ENCODE results near the gene RNLS. TPM values are rescaled to one million over a fixed set of nuclear protein-coding genes. Genes with fewer than 3 reads are reported as not detected.
"Not testable (repeated sequence)": the region's sequence is repeated elsewhere in the genome, so short reads cannot be mapped to it uniquely, and the experiment has no call there.

RNLS gene
- total RNA-seq, 1 experiment from 2014 or later: 50.9 TPM

DNA sequence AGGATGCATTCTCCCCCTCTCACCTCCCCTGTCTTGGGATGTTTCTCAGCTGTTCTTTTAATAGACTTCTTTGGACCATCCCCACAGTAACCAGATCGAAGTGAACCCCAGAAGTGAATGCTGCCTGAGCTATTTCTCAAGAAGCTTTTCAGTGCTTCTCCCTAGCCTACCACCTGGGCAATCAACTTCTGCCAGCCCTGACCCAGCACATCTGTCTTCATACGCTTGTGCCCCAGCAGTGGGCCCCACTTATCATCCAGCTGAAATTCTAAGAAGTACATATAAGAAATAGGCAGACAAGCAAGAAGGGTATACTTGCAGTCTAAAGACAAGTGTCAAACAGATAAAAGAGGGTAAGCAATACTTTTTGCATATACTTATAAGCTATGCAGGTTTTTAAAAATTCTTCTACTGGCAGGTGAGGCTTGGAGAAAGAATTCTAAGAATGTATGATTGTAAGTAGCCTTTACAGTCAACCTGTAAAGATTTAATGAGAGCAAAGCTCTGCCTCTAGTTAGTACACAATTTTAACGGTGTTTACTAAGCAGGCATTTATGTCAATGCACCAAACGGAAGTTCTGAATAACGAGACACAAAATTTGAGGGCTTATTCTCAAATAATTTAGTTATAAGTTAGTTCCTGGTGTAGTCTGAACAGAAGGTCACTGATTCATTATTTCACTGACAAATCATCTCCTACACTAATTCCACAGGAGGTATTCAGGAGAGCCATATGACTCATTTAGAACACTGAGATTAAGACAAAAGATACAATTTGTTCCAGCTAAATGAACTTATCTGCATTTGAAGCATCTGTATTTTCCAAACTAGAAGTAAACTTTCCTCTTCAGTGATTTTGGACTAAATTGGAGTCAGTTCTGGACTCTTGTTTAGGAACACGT is 83.3 kb downstream of the RNLS start:
- DNase-seq (ENCODE audit: low read depth, low spot score): no peak
- in situ Hi-C loops (cut with HindIII; ENCODE audit: low pct_unique_long_range_greater_than_20kb, low sequenced_read_pairs): no loop called here

- DNase-seq (ENCODE audit: low read depth, low spot score): no peak
- in situ Hi-C loops (cut with HindIII; ENCODE audit: low pct_unique_long_range_greater_than_20kb, low sequenced_read_pairs): no loop called here
Measured at GRCh38 chr10:88497913-88498312, 85.2 kb downstream of the RNLS start.

- DNase-seq (ENCODE audit: low read depth, low spot score): no peak
- in situ Hi-C loops (cut with HindIII; ENCODE audit: low pct_unique_long_range_greater_than_20kb, low sequenced_read_pairs): no loop called here
Measured at GRCh38 chr10:88494537-88494936, 88.6 kb downstream of the RNLS start.

DNA sequence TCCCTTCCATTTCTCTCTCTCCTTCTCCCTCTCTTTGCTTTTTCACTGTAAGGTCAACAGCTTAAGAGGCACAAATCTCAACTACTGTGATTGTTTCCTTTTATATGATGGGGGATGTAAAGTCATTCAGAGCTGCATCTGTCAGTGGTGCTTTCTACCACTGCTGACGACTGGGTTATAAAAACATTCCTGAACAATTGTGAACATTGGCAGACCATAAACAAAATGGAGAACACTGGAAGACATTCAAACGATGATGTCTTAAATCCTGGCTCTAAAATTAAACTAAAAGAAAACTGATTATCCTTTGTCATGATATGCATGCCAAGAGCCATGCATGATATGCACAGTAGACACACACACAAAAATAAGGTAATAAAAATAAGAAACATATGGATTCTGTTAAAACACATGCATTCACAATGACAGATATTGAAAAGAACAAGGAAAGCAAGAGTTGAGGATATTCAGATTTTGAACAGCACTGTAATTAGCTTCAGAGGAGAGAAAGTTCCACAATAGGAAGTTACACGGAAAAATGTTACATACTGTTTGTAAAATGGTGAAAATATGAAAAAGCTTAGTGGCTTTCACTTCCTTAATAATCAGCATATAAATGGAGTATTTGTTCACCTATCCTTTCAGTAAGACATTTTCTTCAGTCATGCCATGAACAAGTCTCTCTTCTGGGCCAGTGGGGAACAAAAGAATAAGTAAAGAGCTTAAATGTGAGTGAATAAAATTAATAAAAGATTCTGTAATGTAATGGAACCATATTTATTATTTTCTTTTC is 89.2 kb downstream of the RNLS start:
- in situ Hi-C loops (cut with HindIII; ENCODE audit: low pct_unique_long_range_greater_than_20kb, low sequenced_read_pairs): no loop called here
- peak; percentile 12 for DNase-seq (ENCODE audit: low read depth, low spot score)

DNA sequence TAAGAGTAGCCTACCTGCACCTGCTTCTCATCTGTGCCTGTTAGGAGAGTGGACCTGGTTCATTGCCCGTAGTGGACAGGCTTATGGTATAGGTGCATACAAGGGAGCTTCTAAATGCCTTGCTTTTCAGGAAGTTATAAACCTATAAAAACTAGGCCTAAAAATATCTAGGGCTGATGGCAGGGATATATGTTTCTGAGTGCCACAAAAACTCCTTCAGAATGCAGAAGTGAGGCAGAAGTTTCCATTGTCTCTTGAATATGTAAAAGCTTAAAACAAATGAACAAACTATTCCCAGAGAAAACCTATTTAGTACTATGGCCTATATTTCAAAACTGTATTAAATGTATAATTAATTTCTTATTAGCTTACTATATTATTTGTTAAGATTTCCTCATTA is 91.8 kb downstream of the RNLS start:
- no peak for DNase-seq (ENCODE audit: low read depth, low spot score)
- in situ Hi-C loops (cut with HindIII; ENCODE audit: low pct_unique_long_range_greater_than_20kb, low sequenced_read_pairs): no loop called here

- in situ Hi-C loops (cut with HindIII; ENCODE audit: low pct_unique_long_range_greater_than_20kb, low sequenced_read_pairs): no loop called here
- DNase-seq (ENCODE audit: low read depth, low spot score): no peak
Measured at GRCh38 chr10:88490231-88490980, 92.7 kb downstream of the RNLS start.

- in situ Hi-C loops (cut with HindIII; ENCODE audit: low pct_unique_long_range_greater_than_20kb, low sequenced_read_pairs): no loop called here
- DNase-seq (ENCODE audit: low read depth, low spot score): no peak
Measured at GRCh38 chr10:88489107-88489506, 94.0 kb downstream of the RNLS start.

- in situ Hi-C loops (cut with HindIII; ENCODE audit: low pct_unique_long_range_greater_than_20kb, low sequenced_read_pairs); DNase-seq (ENCODE audit: low read depth, low spot score): not testable (repeated sequence)
Measured at GRCh38 chr10:88486816-88487215, 96.3 kb downstream of the RNLS start.

DNA sequence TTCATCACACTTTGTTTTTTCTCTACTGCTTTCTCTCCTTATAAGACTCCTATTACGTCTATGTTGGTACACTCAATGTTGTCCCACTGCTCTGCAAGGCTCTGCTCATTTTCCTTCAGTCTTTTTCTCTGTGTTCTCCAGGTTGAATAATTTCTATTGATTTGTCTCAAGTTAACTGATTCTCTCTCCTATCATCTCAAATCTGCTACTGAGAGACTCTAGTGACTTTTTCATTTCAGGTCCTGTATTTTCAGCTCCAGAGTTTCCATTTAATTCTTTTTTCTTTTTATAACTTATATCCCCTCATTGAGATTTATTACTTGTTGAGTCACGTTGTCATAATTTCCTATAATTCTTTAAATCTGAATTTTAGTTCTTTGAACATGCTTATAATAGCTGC is 100.9 kb downstream of the RNLS start:
- DNase-seq (ENCODE audit: low read depth, low spot score): no peak
- in situ Hi-C loops (cut with HindIII; ENCODE audit: low pct_unique_long_range_greater_than_20kb, low sequenced_read_pairs): no loop called here

DNA sequence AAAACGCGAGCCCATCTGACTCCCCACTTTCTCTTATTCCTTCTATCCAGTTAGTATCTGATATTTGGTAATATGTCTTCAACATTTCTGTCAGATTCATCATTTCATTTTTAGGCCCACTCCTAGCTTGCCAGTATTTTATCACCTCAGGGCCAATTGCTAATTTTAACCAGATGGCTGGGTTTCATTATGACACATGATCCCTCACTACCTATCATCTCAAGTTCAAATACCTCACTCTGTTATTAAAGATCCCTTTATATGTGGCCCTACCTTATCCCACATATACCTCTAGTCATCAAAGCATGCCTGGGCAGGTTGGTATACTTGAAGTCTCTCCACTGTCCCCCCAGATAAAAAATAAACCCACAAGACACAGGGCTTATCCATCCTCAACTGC is 104.9 kb downstream of the RNLS start:
- in situ Hi-C loops (cut with HindIII; ENCODE audit: low pct_unique_long_range_greater_than_20kb, low sequenced_read_pairs): no loop called here
- DNase-seq (ENCODE audit: low read depth, low spot score): no peak

DNA sequence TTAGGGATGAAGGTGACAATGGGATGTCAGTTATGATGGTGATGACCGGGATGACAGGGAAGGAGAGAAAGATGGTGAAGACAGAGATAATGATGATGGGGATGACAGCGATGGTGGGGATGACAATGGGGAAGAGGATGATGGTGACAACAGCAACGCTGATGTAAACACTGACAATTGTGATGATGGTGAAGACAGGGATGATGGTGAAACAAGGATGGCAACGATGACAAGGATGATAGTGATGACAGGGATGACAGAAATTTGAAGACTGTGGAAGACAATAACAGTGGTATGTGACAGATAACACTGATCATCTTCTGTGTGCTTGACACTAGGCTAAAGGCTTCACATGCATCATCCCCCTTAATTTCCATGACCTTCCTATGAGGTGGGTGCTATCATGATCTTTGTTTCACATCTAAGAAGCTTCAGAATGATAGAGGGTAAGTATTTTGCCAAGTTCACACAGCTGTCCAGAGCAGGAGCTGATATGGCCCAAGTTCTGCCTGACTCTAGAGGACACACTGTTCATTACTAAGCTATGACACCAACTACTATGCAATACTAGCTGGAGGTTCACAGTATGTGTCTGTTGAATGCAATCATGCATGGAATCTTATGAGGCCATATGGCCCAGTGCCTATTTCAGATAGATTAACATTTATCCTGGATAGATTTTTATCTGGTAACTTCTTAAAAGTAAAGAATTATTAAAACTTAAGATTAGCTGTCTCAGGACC is 105.6 kb downstream of the RNLS start:
- DNase-seq (ENCODE audit: low read depth, low spot score): no peak
- in situ Hi-C loops (cut with HindIII; ENCODE audit: low pct_unique_long_range_greater_than_20kb, low sequenced_read_pairs): no loop called here

- DNase-seq (ENCODE audit: low read depth, low spot score): no peak
- in situ Hi-C loops (cut with HindIII; ENCODE audit: low pct_unique_long_range_greater_than_20kb, low sequenced_read_pairs): no loop called here
Measured at GRCh38 chr10:88474884-88475844, 108.0 kb downstream of the RNLS start.

- no peak for DNase-seq (ENCODE audit: low read depth, low spot score)
- in situ Hi-C loops (cut with HindIII; ENCODE audit: low pct_unique_long_range_greater_than_20kb, low sequenced_read_pairs): no loop called here
Measured at GRCh38 chr10:88473989-88474883, 108.9 kb downstream of the RNLS start.

GRCh38 chr10:88472540-88472939 is 110.6 kb downstream of the RNLS start:
- in situ Hi-C loops (cut with HindIII; ENCODE audit: low pct_unique_long_range_greater_than_20kb, low sequenced_read_pairs): no loop called here
- DNase-seq (ENCODE audit: low read depth, low spot score): no peak

- peak; percentile 46 for DNase-seq (ENCODE audit: low read depth, low spot score)
- in situ Hi-C loops (cut with HindIII; ENCODE audit: low pct_unique_long_range_greater_than_20kb, low sequenced_read_pairs): no loop called here
Measured at GRCh38 chr10:88471899-88472298, 111.2 kb downstream of the RNLS start.
